ENCODE data around the gene ESR1.
"Not testable (repeated sequence)": the region's sequence is repeated elsewhere in the genome, so short reads cannot be mapped to it uniquely, and the experiment has no call there.

Gene ESR1

GRCh38 chr6:152059909-152060308 is 252.4 kb downstream of the ESR1 start:
- DNase-seq = no peak

- DNase-seq = no peak
Observed at GRCh38 chr6:152062476-152062875, 255.0 kb downstream of the ESR1 start.

- no peak for DNase-seq
Observed at GRCh38 chr6:152063170-152063921, 255.9 kb downstream of the ESR1 start.

GRCh38 chr6:152068622-152069261 is 261.3 kb downstream of the ESR1 start:
- no peak for DNase-seq

GRCh38 chr6:152070556-152070955 is 263.1 kb downstream of the ESR1 start:
- DNase-seq = no peak

GRCh38 chr6:152071318-152071717 is 263.8 kb downstream of the ESR1 start:
- no peak for DNase-seq

- no peak for DNase-seq
Observed at GRCh38 chr6:152071843-152072242, 264.4 kb downstream of the ESR1 start.

GRCh38 chr6:152076242-152076641 is 268.8 kb downstream of the ESR1 start:
- DNase-seq = not testable (repeated sequence)

- no peak for DNase-seq
Observed at GRCh38 chr6:152078001-152078400, 270.5 kb downstream of the ESR1 start.

- DNase-seq = no peak
Observed at GRCh38 chr6:152078804-152079203, 271.3 kb downstream of the ESR1 start.

- no peak for DNase-seq
Observed at GRCh38 chr6:152085451-152085921, 278.0 kb downstream of the ESR1 start.

GRCh38 chr6:152086223-152086873 is 278.9 kb downstream of the ESR1 start:
- no peak for DNase-seq

- no peak for DNase-seq
Observed at GRCh38 chr6:152087096-152087495, 279.6 kb downstream of the ESR1 start.

GRCh38 chr6:152087701-152088100 is 280.2 kb downstream of the ESR1 start:
- no peak for DNase-seq

GRCh38 chr6:152089992-152090391 is 282.5 kb downstream of the ESR1 start:
- DNase-seq = no peak

GRCh38 chr6:152091201-152091600 is 283.7 kb downstream of the ESR1 start:
- DNase-seq = no peak

- no peak for DNase-seq
Observed at GRCh38 chr6:152091851-152092341, 284.4 kb downstream of the ESR1 start.

- DNase-seq = no peak
Observed at GRCh38 chr6:152093711-152094110, 286.2 kb downstream of the ESR1 start.

- DNase-seq = no peak
Observed at GRCh38 chr6:152094276-152094675, 286.8 kb downstream of the ESR1 start.

- DNase-seq = no peak
Observed at GRCh38 chr6:152094992-152095592, 287.6 kb downstream of the ESR1 start.

- DNase-seq = no peak
Observed at GRCh38 chr6:152096863-152097496, 289.5 kb downstream of the ESR1 start.

GRCh38 chr6:152098683-152099082 is 291.2 kb downstream of the ESR1 start:
- DNase-seq = no peak

All from stimulated activated naive CD4-positive, alpha-beta T cell treated with Interleukin-2 at 50 U/mL for 16 hours (primary cell).